Neural cell (in vitro differentiated cells): Measurements from ENCODE around the gene RALGPS1. TPM values are rescaled to one million over a fixed set of nuclear protein-coding genes. Genes with fewer than 3 reads are reported as not detected.

ENCODE experiments used
- H2AFZ ChIP-seq: fragments of 200-600, 300-800 bp; sonication (generic), shearing (Covaris generic); 2 replicates; pipeline ENCODE4 v1.6.0; 2014; ENCODE audit warnings: low read depth, mild to moderate bottlenecking, antibody characterized with exemption, low read length, moderate library complexity
- H3F3A ChIP-seq: fragments of 200-600 bp; shearing (Covaris generic); 2 replicates; pipeline ENCODE4 v1.6.1; 2016; ENCODE audit warnings: mild to moderate bottlenecking, moderate library complexity, mixed read lengths, antibody characterized with exemption, low read length; ENCODE audit not compliant: insufficient read depth, poor library complexity, severe bottlenecking
- H3K27ac ChIP-seq: fragments of 200-600, 300-800 bp; sonication (generic), shearing (Covaris generic); 2 replicates; pipeline ENCODE4 v1.5.1; 2014; ENCODE audit warnings: mild to moderate bottlenecking, low read length, moderate library complexity
- H3K27me3 ChIP-seq: fragments of 300-800, 200-600 bp; sonication (generic), shearing (Covaris generic); 2 replicates; pipeline ENCODE4 v1.6.0; 2014; ENCODE audit warnings: mild to moderate bottlenecking, low read depth, low read length, moderate library complexity; ENCODE audit not compliant: insufficient read depth
- H3K36me3 ChIP-seq: fragments of 300-800, 200-600 bp; sonication (generic), shearing (Covaris generic); 2 replicates; pipeline ENCODE4 v1.5.1; 2014; ENCODE audit warnings: mild to moderate bottlenecking, antibody characterized with exemption, low read length, moderate library complexity; ENCODE audit not compliant: insufficient read depth
- H3K4me2 ChIP-seq: fragments of 300-800, 200-600 bp; sonication (generic), shearing (Covaris generic); 2 replicates; pipeline ENCODE4 v1.6.0; 2014; ENCODE audit warnings: mild to moderate bottlenecking, low read length
- H3K4me3 ChIP-seq: fragments of 300-800, 200-600 bp; sonication (generic), shearing (Covaris generic); 2 replicates; pipeline ENCODE4 v1.5.1; 2014; ENCODE audit warnings: mild to moderate bottlenecking, low read length, moderate library complexity
- H3K79me2 ChIP-seq: fragments of 200-600 bp; shearing (Covaris generic); replicated peaks from 2 replicates; pipeline ENCODE4 v1.6.0; 2014; ENCODE audit warnings: mild to moderate bottlenecking, low read length, moderate library complexity; ENCODE audit not compliant: insufficient read depth
- H3K9ac ChIP-seq: fragments of 300-800, 200-600 bp; sonication (generic), shearing (Covaris generic); 2 replicates; pipeline ENCODE4 v1.6.1; 2016; ENCODE audit warnings: mild to moderate bottlenecking, low read length, mixed read lengths
- H3K9me2 ChIP-seq: fragments of 200-600 bp; shearing (Covaris generic); 2 replicates; pipeline ENCODE4 v1.6.1; 2016; ENCODE audit warnings: mild to moderate bottlenecking, low read length, mixed read lengths; ENCODE audit not compliant: insufficient read depth
- H3K9me3 ChIP-seq: fragments of 200-600, 300-800 bp; sonication (generic), shearing (Covaris generic); 2 replicates; pipeline ENCODE4 v1.6.1; 2016; ENCODE audit warnings: mild to moderate bottlenecking, mixed run types, low read length, moderate library complexity, mixed read lengths
- H4K20me1 ChIP-seq: fragments of 200-600 bp; shearing (Covaris generic); 2 replicates; pipeline ENCODE4 v1.6.1; 2016; ENCODE audit warnings: mild to moderate bottlenecking, mixed run types; ENCODE audit not compliant: insufficient read depth
- EP300 ChIP-seq: fragments of 450-650 bp; conservative IDR thresholded peaks from 2 replicates; pipeline ENCODE4 v1.6.1; 2014; ENCODE audit warnings: antibody characterized with exemption, mild to moderate bottlenecking, moderate library complexity; ENCODE audit not compliant: poor library complexity, severe bottlenecking
- EZH2 ChIP-seq: fragments of 200-600, 300-800 bp; shearing (Covaris generic), sonication (generic); IDR thresholded peaks from 2 replicates; pipeline ENCODE4 v1.6.1; 2014; ENCODE audit warnings: antibody characterized with exemption, low read length, borderline replicate concordance, mild to moderate bottlenecking; ENCODE audit not compliant: insufficient read depth, poor library complexity, severe bottlenecking
- MXI1 ChIP-seq: fragments of 450-650 bp; conservative IDR thresholded peaks from 2 replicates; pipeline ENCODE4 v1.6.1; 2014; ENCODE audit warnings: antibody characterized with exemption, mild to moderate bottlenecking; ENCODE audit not compliant: poor library complexity, severe bottlenecking
- POLR2AphosphoS5 ChIP-seq: IDR thresholded peaks from 2 replicates; pipeline ENCODE4 v1.6.1; 2012
- RAD21 ChIP-seq: fragments of 450-650 bp; conservative IDR thresholded peaks from 2 replicates; pipeline ENCODE4 v1.6.1; 2014; ENCODE audit warnings: antibody characterized with exemption, mild to moderate bottlenecking, moderate library complexity
- SMC3 ChIP-seq: fragments of 450-650 bp; conservative IDR thresholded peaks from 2 replicates; pipeline ENCODE4 v1.6.1; 2014; ENCODE audit warnings: antibody characterized with exemption, mild to moderate bottlenecking, moderate library complexity; ENCODE audit not compliant: poor library complexity
- TAF1 ChIP-seq: IDR thresholded peaks from 2 replicates; pipeline ENCODE4 v1.6.1; 2012; ENCODE audit warnings: low read depth
- polyA plus RNA-seq: library from polyadenylated mRNA; depleted of rRNA; stranded (reverse); fragments of >200 nt; gene quantifications from 2 replicates; pipeline ENCODE4 v1.2.3, GENCODE V29; 2014
- TF ChIP-seq, protein P1 (sequence below): IDR thresholded peaks from 2 replicates; pipeline ENCODE4 v1.6.1; 2012; ENCODE audit warnings: borderline replicate concordance
- TF ChIP-seq, protein P2 (sequence below): fragments of 450-650 bp; IDR thresholded peaks from 2 replicates; pipeline ENCODE4 v1.5.1; 2014; ENCODE audit warnings: antibody characterized with exemption, mild to moderate bottlenecking, moderate library complexity; ENCODE audit not compliant: poor library complexity, severe bottlenecking

RALGPS1 gene
- polyA plus RNA-seq, 1 donor from 2014 or later, result 37.1 TPM

- Histone ChIP-seq H3K4me2 (no peak overlapping the region), H3K9ac (no peak overlapping the region), H3K9me2 (no peaks in the 10 kb centered on the region), H3F3A (no peaks in the 10 kb centered on the region), H3K27ac (no peak overlapping the region), H2AFZ (no peak overlapping the region), H3K9me3 (no peaks in the 10 kb centered on the region), H3K36me3 (no peaks in the 10 kb centered on the region), H3K79me2 (no peaks in the 10 kb centered on the region), H3K4me3 (no peak overlapping the region), H3K27me3 (no peaks in the 10 kb centered on the region), H4K20me1 (no peaks in the 10 kb centered on the region)
- TF ChIP-seq EP300 (no peak), EZH2 (no peak), POLR2AphosphoS5 (no peak), TAF1 (no peak), RAD21 (no peak), SMC3 (no peak), MXI1 (no peak)
- TF ChIP-seq, protein P1, sequence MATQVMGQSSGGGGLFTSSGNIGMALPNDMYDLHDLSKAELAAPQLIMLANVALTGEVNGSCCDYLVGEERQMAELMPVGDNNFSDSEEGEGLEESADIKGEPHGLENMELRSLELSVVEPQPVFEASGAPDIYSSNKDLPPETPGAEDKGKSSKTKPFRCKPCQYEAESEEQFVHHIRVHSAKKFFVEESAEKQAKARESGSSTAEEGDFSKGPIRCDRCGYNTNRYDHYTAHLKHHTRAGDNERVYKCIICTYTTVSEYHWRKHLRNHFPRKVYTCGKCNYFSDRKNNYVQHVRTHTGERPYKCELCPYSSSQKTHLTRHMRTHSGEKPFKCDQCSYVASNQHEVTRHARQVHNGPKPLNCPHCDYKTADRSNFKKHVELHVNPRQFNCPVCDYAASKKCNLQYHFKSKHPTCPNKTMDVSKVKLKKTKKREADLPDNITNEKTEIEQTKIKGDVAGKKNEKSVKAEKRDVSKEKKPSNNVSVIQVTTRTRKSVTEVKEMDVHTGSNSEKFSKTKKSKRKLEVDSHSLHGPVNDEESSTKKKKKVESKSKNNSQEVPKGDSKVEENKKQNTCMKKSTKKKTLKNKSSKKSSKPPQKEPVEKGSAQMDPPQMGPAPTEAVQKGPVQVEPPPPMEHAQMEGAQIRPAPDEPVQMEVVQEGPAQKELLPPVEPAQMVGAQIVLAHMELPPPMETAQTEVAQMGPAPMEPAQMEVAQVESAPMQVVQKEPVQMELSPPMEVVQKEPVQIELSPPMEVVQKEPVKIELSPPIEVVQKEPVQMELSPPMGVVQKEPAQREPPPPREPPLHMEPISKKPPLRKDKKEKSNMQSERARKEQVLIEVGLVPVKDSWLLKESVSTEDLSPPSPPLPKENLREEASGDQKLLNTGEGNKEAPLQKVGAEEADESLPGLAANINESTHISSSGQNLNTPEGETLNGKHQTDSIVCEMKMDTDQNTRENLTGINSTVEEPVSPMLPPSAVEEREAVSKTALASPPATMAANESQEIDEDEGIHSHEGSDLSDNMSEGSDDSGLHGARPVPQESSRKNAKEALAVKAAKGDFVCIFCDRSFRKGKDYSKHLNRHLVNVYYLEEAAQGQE, result no peak
- TF ChIP-seq, protein P2, sequence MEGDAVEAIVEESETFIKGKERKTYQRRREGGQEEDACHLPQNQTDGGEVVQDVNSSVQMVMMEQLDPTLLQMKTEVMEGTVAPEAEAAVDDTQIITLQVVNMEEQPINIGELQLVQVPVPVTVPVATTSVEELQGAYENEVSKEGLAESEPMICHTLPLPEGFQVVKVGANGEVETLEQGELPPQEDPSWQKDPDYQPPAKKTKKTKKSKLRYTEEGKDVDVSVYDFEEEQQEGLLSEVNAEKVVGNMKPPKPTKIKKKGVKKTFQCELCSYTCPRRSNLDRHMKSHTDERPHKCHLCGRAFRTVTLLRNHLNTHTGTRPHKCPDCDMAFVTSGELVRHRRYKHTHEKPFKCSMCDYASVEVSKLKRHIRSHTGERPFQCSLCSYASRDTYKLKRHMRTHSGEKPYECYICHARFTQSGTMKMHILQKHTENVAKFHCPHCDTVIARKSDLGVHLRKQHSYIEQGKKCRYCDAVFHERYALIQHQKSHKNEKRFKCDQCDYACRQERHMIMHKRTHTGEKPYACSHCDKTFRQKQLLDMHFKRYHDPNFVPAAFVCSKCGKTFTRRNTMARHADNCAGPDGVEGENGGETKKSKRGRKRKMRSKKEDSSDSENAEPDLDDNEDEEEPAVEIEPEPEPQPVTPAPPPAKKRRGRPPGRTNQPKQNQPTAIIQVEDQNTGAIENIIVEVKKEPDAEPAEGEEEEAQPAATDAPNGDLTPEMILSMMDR, result no peak
These were observed 217.8 kb downstream of the RALGPS1 start for GRCh38 chr9:127132375-127132774.

DNA sequence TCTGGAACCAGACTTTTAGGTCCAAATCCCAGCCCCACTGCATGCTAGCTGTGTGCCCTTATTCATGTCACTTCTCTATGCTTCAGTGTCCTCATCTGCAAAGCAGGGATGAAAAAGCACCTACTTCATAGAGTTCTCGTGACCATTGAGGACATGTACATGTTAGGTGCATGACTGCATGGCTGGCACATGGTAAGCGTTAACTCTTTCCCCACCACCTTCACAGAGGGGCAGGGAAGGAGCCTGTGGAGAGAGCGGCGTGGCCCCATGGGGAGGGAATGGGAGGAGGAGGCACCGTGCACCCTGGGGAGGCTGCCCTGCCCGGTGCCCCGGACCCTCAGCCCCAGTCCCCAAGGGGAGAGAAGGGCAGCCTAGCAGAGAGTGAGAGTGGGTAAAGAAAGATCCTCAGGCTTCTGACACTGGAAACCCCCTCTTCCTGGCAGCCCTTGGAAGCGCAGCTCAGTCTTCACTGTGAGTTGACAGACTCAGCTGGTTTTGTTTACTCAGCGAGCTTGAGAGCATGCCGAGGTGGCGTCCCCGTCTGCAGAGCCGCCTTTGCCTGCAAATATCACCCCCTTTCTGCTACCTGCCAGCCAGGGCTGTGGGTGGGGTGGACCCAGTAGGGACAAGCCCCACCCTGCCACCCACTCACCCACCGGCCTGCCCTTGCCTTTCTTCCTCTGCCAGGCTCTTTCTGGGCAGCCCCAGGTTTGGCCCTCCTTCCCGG, 218.5 kb downstream of the RALGPS1 start:
- H3K4me2 ChIP-seq, result no peak overlapping the region
- no peaks in the 10 kb centered on the region for H4K20me1 ChIP-seq
- no peak overlapping the region for H3K9ac ChIP-seq
- H3F3A ChIP-seq, result no peaks in the 10 kb centered on the region
- no peaks in the 10 kb centered on the region for H3K79me2 ChIP-seq
- no peaks in the 10 kb centered on the region for H3K9me2 ChIP-seq
- no peak overlapping the region for H3K4me3 ChIP-seq
- no peaks in the 10 kb centered on the region for H3K36me3 ChIP-seq
- no peaks in the 10 kb centered on the region for H3K9me3 ChIP-seq
- H3K27ac ChIP-seq, result no peak overlapping the region
- TF ChIP-seq SMC3 (no peak), EP300 (no peak)
- TF ChIP-seq, protein P2, result no peak
- H2AFZ ChIP-seq, result no peak overlapping the region
- no peaks in the 10 kb centered on the region for H3K27me3 ChIP-seq
